Endothelial cell of umbilical vein (primary cell): Measurements from ENCODE around the gene BIRC5.

Source experiments
- EZH2 ChIP-seq: IDR thresholded peaks from 2 replicates; pipeline ENCODE4 v1.6.1; 2012; ENCODE audit warnings: borderline replicate concordance, low read depth, mild to moderate bottlenecking, moderate library complexity, low read length, inconsistent platforms; ENCODE audit not compliant: severe bottlenecking
- JUN ChIP-seq: IDR thresholded peaks from 2 replicates; pipeline ENCODE4 v1.6.1; 2011; ENCODE audit warnings: borderline replicate concordance, low read depth; ENCODE audit not compliant: insufficient read length, insufficient read depth
- POLR2A ChIP-seq: IDR thresholded peaks from 2 replicates; pipeline ENCODE4 v1.6.1; 2012; ENCODE audit warnings: low read depth, mild to moderate bottlenecking, control low read depth, low read length
- POLR2AphosphoS5 ChIP-seq: IDR thresholded peaks from 2 replicates; pipeline ENCODE4 v1.6.1; 2012; ENCODE audit warnings: low read depth, mild to moderate bottlenecking, control low read depth, low read length, moderate library complexity; ENCODE audit not compliant: insufficient read depth
- TF ChIP-seq, protein P1 (sequence below), 2 donors: IDR thresholded peaks; 1 replicate in 1 of 2; 2 replicates in 1 of 2; pipeline ENCODE4 v1.5.1; 2011; ENCODE audit warnings: low read length in 2 of 2, mild to moderate bottlenecking in 2 of 2, moderate library complexity in 2 of 2, control low read depth in 1 of 2, inconsistent platforms in 1 of 2, low read depth in 1 of 2; ENCODE audit not compliant: insufficient read depth in 1 of 2; ENCODE audit errors: extremely low read depth in 1 of 2
- TF ChIP-seq, protein P2 (sequence below): IDR thresholded peaks from 2 replicates; pipeline ENCODE4 v1.6.1; 2011; ENCODE audit not compliant: insufficient read depth, insufficient read length

DNA sequence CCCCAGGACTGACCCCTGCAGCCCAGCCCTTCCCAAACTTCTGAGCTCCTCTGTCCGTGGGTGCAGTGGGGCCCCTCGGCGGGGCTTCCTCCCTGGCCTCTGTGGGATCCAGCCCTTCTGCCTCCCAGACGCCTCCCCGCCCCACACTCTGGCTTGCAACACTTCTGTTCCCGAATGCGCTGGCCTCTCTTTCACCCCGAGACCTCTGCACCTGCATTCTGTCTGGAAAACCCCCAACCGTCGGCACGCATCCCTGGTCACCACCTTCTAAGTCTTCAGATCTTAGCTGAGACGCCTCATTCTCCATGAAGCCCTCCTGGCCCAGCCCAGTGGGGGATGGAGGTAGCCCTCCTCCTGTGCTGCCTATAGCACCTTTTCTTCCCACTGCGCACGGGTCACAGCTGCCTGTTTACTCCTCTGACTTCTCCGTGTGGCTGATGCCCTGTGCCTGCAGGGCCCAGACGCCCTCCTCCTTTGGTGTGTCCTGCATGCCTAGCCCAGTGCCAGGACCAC lies 43.8 kb downstream of the BIRC5 start:
- TF ChIP-seq POLR2A (no peak), POLR2AphosphoS5 (no peak), EZH2 (no peak), JUN (no peak)
- TF ChIP-seq, protein P1, sequence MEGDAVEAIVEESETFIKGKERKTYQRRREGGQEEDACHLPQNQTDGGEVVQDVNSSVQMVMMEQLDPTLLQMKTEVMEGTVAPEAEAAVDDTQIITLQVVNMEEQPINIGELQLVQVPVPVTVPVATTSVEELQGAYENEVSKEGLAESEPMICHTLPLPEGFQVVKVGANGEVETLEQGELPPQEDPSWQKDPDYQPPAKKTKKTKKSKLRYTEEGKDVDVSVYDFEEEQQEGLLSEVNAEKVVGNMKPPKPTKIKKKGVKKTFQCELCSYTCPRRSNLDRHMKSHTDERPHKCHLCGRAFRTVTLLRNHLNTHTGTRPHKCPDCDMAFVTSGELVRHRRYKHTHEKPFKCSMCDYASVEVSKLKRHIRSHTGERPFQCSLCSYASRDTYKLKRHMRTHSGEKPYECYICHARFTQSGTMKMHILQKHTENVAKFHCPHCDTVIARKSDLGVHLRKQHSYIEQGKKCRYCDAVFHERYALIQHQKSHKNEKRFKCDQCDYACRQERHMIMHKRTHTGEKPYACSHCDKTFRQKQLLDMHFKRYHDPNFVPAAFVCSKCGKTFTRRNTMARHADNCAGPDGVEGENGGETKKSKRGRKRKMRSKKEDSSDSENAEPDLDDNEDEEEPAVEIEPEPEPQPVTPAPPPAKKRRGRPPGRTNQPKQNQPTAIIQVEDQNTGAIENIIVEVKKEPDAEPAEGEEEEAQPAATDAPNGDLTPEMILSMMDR (IDR thresholded peaks at IDR 0.05; ENCODE audit: extremely low read depth in 1 of 2, insufficient read depth in 1 of 2, low read depth in 1 of 2, low read length in 2 of 2): no peak
- TF ChIP-seq, protein P2, sequence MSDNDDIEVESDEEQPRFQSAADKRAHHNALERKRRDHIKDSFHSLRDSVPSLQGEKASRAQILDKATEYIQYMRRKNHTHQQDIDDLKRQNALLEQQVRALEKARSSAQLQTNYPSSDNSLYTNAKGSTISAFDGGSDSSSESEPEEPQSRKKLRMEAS: no peak
